Stimulated activated naive B cell treated with anti-CD40 and anti-IgM and Interleukin-4, amounts not matched to agents 10 μg/mL and 1 μg/mL and 100 μg/mL, for 72 hours (primary cell): ENCODE measurements around the gene PARL.

ENCODE experiments used
- ATAC-seq, 2 donors: fragments of 150-1000 bp; cut with Tn5 transposase; replicated peaks; 2 replicates each; pipeline ENCODE4 v1.10.0; 2021; ENCODE audit warnings: moderate library complexity in 1 of 2
- DNase-seq: peaks from one replicate; pipeline ENCODE4 v3.0.0; 2021
- H3K27ac Mint-ChIP-seq: one replicate; pipeline ENCODE4 v1.8.0; 2022; ENCODE audit warnings: mild to moderate bottlenecking, mixed read lengths
- H3K27me3 Mint-ChIP-seq, 2 donors: one replicate each; pipeline ENCODE4 v1.8.0; 2022; ENCODE audit warnings: mixed read lengths in 2 of 2
- H3K36me3 Mint-ChIP-seq, 2 donors: one replicate each; pipeline ENCODE4 v1.8.0; 2022; ENCODE audit warnings: mixed read lengths in 2 of 2, mild to moderate bottlenecking in 1 of 2
- H3K4me1 Mint-ChIP-seq, 2 donors: one replicate each; pipeline ENCODE4 v1.8.0; 2022; ENCODE audit warnings: mixed read lengths in 2 of 2, mild to moderate bottlenecking in 1 of 2
- H3K4me3 Mint-ChIP-seq, 2 donors: one replicate each; pipeline ENCODE4 v1.8.0; 2022; ENCODE audit warnings: mild to moderate bottlenecking in 2 of 2, mixed read lengths in 2 of 2, moderate library complexity in 1 of 2
- H3K9me3 Mint-ChIP-seq, 2 donors: one replicate each; pipeline ENCODE4 v1.8.0; 2022; ENCODE audit warnings: mixed read lengths in 2 of 2, mild to moderate bottlenecking in 1 of 2

Gene PARL

DNA sequence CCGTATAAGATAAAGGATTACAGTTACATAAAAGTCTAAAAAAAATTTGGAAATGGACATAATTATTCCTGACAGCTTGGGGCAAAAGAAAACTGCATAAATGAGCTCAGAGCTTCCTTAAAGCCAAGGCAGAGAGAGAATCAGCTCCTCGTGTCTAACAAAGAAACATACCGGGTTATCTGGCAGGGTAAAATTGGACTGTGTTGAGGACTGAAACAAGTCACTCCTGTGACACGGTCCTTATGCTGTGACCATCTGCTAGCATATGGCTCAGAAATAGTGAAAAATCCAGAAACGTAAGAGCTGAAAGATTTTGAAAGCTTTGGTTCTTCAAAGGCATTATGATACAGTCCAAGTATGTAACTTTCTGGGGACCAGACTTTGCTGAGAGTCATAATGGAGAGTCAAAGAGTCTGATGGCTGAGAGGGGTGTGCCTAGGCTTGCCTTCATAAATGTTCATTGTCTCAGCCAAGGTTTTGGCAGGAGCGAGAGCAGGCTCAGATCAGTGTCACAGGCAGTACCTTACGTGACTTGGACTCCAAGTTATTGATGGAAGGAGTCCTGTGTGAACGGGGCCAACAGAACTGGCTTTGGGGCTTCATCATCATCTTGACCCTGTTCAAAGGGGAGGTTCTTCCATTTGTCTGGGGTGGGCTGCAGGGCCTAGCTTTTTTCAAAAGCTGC is 71.8 kb downstream of the PARL start:
- Mint-ChIP-seq H3K9me3 (no peaks in the 10 kb centered on the region), H3K36me3 (peaks cover 39 to 46% of the 10 kb centered on the region in 2 donors), H3K4me3 (no peak overlapping the region), H3K27ac (no peak overlapping the region), H3K27me3 (no peaks in the 10 kb centered on the region), H3K4me1 (no peaks in the 10 kb centered on the region)
- DNase-seq, result no peak
- ATAC-seq, result no peak

DNA sequence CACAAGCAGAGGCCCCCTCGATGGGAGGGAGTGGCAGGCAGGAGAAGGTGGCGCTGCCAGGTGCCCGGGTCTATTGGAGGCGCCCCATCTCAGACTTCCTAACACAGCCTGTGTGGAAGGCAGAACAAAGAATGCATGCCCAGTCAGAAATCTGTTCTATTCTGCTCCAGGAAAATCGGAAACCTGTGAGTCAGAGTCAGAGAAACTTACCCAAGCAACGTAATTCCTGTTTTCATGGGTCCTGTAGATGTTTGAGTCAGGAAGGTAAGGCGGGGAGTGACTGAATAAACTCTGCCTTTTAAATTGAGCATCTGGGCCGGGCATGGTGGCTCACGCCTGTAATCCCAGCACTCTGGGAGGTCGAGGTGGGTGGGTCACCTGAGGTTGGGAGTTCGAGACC is 73.0 kb downstream of the PARL start:
- no peak for DNase-seq

DNA sequence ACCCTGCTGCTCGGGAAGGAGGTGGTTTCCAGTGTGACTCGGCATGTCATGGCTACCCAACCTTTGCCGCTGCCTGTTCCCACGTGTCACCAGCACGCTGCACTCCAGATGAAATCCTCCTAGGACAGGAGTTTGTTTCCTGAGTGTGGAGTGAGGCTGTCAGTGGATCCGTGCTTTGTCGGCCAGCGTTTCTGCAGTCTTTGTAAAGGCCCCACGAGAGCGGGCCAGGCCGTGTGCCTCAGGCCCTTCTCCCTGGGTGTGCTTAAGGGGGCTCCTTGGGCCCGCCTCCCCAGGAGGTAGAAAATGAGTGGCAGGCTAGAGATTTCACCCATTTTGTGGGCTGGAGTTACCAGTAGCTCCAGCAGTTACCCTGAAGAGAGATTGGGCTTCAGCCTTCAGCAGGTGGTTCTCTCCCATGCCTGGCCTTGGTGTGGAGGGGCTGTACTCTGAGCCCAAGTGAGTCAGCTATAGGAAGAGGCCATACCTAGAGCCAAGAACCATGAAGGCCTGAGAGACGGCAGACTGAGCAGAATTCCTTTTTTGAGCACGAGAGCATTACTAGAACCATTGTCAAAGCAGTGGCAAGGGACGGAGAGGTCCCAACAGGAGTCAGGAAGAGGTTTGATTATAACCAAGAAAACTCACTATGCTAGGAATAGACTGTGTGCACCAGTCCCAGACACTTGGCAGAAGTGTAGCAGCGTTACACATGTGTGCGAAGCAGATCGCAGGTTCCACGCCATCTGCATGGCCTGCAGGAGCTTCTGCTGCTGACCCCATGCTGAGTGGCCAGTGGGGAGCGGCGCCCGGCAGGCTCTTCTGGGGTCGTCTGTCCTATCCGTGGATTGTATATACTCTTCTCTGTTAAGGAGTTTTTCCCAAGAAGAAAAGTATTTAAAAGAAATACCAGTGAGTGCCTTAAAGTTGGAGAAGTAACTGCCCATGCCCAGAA is 73.8 kb downstream of the PARL start:
- Mint-ChIP-seq H3K9me3 (no peaks in the 10 kb centered on the region), H3K27me3 (no peaks in the 10 kb centered on the region), H3K27ac (no peak overlapping the region), H3K4me3 (no peak overlapping the region), H3K4me1 (peaks cover 0 to 5% of the 10 kb centered on the region in 2 donors), H3K36me3 (peaks cover 30 to 47% of the 10 kb centered on the region in 2 donors)
- DNase-seq, result no peak
- no peak for ATAC-seq

More for the DNA sequence above, 73.0 kb downstream of the PARL start:
- H3K27ac Mint-ChIP-seq, result no peak overlapping the region
- no peaks in the 10 kb centered on the region for H3K27me3 Mint-ChIP-seq
- no peak overlapping the region for H3K4me3 Mint-ChIP-seq
- H3K4me1 Mint-ChIP-seq, result peaks cover 0 to 2% of the 10 kb centered on the region in 2 donors
- H3K36me3 Mint-ChIP-seq, result peaks cover 37 to 52% of the 10 kb centered on the region in 2 donors
- no peaks in the 10 kb centered on the region for H3K9me3 Mint-ChIP-seq
- no peak for ATAC-seq

DNA sequence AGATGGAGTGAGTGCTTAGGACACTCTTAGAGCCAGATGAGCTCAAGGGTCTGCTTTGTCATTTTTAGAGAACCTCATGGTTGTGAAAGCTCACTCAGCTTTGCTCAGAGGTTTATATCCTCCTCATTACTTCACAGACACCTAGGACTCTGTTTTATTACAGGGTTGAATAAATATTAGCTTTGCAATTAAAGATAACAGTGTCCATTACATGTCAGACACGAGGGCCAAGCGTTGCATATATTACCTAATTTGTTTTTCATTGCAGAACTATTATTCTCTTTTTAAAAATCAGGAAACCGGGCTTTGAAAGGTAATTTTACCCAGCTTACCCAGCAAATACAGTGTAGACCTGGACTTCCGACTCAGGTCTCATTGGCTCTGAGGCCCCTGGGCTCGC is 75.4 kb downstream of the PARL start:
- H3K27me3 Mint-ChIP-seq, result no peaks in the 10 kb centered on the region
- peaks cover 30 to 46% of the 10 kb centered on the region in 2 donors for H3K36me3 Mint-ChIP-seq
- H3K9me3 Mint-ChIP-seq, result no peaks in the 10 kb centered on the region
- H3K4me3 Mint-ChIP-seq, result no peak overlapping the region
- DNase-seq (no peak), ATAC-seq (no peak)
- H3K27ac Mint-ChIP-seq, result no peak overlapping the region
- H3K4me1 Mint-ChIP-seq, result peaks cover 0 to 5% of the 10 kb centered on the region in 2 donors

DNA sequence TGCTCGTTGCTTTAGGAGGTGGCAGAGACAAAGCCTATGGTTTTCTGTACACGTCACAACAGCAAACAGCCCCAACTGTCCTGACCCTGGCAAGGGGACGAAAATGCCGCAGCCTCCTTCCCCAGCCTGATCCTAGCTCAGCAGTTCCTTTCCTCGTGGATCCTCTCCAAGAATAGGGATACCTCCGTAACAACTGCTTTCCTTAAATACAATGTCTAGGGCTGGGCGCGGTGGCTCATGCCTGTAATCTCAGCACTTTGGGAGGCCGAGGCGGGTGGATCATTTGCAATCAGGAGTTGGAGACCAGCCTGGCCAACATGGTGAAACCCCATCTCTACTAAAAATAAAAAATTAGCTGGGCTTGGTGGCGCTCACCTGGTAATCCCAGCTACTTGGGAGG is 76.3 kb downstream of the PARL start:
- H3K4me3 Mint-ChIP-seq, result no peak overlapping the region
- peaks cover 0 to 5% of the 10 kb centered on the region in 2 donors for H3K4me1 Mint-ChIP-seq
- DNase-seq, result no peak
- peak overlapping the region; percentile 31 for H3K27ac Mint-ChIP-seq
- H3K27me3 Mint-ChIP-seq, result no peaks in the 10 kb centered on the region
- ATAC-seq, result no peak
- H3K36me3 Mint-ChIP-seq, result peaks cover 35 to 53% of the 10 kb centered on the region in 2 donors
- no peaks in the 10 kb centered on the region for H3K9me3 Mint-ChIP-seq

DNA sequence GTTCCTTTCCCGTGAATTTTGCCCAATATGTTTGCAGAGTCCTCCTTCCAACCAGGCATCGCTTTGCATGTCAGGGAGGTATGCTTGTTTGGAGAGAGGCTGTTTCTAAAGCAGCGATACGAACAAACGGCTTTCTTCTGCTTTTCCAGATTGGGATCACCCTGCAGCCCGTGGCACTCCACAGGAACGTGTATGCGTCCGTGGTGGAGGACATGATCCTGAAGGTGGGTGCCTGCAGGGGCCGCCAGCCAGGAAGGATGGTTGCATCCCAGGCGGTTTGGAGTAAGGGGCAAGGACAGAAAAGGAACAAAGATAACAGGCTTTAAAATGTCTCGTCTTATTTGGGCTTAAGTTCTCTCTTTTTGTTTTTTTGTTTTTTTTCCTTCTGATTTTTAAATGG is 76.8 kb downstream of the PARL start:
- Mint-ChIP-seq H3K9me3 (no peaks in the 10 kb centered on the region), H3K27ac (peak overlapping the region; percentile 31), H3K36me3 (peaks cover 34 to 57% of the 10 kb centered on the region in 2 donors)

DNA sequence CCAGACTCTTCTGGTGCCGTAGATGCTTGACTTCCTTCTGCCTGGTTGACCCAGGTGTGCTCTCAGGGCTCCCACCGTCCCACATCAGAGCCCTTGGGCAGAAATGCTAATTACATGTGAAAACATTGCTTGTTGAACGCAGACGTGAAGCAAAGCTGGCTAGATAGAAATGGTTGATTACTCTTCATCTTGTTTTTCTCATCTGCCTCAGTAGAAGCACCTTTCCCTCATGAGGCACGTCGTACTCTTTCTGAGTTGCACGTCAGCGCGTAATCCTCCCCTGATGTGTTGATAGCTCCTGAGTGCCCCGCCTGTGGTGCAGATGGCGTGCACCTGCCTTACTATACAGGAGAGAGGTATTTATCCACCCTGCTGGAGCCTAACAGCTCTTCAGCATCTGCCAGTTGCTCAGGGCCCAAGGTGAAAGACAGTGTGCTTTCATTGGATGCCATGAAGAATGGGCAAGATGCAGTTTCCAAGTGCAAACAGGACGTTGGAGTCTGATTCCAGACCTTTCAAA is 77.4 kb downstream of the PARL start:
- peaks cover 34 to 55% of the 10 kb centered on the region in 2 donors for H3K36me3 Mint-ChIP-seq

More for the DNA sequence above, 76.8 kb downstream of the PARL start:
- H3K4me3 Mint-ChIP-seq, result no peak overlapping the region
- H3K4me1 Mint-ChIP-seq, result peaks cover 0 to 5% of the 10 kb centered on the region in 2 donors
- no peaks in the 10 kb centered on the region for H3K27me3 Mint-ChIP-seq
- ATAC-seq (no peak), DNase-seq (no peak)

DNA sequence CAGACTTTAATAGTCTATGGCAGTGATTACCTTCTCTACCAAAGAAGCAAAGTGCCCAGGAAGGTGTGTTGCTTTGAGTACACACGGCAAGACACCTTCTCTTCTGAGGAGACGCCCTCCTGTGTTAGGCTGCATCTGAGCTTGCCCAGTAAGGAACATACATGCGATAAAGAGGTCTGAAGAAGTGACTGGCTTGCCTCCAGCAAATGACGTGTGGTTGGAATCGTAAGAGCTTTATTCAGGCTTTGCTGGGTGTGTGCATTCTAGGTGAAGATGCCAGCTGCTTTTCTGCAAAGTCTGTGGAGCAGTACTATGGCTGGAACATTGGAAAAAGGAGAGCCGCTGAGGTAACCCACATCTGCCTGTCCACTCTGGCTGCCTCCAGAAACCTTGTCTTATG is 81.7 kb downstream of the PARL start:
- no peaks in the 10 kb centered on the region for H3K9me3 Mint-ChIP-seq
- H3K36me3 Mint-ChIP-seq, result peaks cover 46 to 61% of the 10 kb centered on the region in 2 donors
- H3K27me3 Mint-ChIP-seq, result no peaks in the 10 kb centered on the region
- no peak for ATAC-seq
- H3K27ac Mint-ChIP-seq, result no peak overlapping the region
- no peak for DNase-seq
- no peak overlapping the region for H3K4me3 Mint-ChIP-seq
- H3K4me1 Mint-ChIP-seq, result peaks cover 0 to 5% of the 10 kb centered on the region in 2 donors

More for the DNA sequence above, 77.4 kb downstream of the PARL start:
- no peak overlapping the region for H3K4me3 Mint-ChIP-seq
- DNase-seq (no peak), ATAC-seq (no peak)
- H3K27ac Mint-ChIP-seq, result no peak overlapping the region
- H3K27me3 Mint-ChIP-seq, result no peaks in the 10 kb centered on the region
- peaks cover 0 to 5% of the 10 kb centered on the region in 2 donors for H3K4me1 Mint-ChIP-seq
- no peaks in the 10 kb centered on the region for H3K9me3 Mint-ChIP-seq

DNA sequence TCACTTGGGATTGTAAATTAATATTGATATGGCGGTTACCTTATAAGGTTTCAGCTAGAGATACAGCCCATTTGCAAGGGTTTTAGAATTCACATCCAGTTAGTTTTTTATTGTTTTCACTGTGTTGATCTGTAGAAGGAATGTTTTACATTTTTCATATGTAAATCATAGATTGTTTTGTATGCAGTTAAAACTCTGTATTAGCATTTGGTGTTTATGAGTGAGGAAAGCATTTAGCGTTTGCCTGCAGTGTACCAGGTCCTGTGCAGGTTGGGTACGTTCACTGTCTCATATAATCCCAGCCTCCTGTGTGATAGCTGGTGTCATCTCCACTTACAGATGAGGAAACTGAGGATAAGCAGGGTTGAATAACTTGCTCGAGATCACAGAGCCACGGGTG is 83.1 kb downstream of the PARL start:
- ATAC-seq (no peak), DNase-seq (no peak)
- H3K27me3 Mint-ChIP-seq, result no peaks in the 10 kb centered on the region
- H3K9me3 Mint-ChIP-seq, result no peaks in the 10 kb centered on the region
- H3K4me1 Mint-ChIP-seq, result peaks cover 0 to 2% of the 10 kb centered on the region in 2 donors
- no peak overlapping the region for H3K27ac Mint-ChIP-seq
- H3K36me3 Mint-ChIP-seq, result peaks cover 44 to 55% of the 10 kb centered on the region in 2 donors
- no peak overlapping the region for H3K4me3 Mint-ChIP-seq

DNA sequence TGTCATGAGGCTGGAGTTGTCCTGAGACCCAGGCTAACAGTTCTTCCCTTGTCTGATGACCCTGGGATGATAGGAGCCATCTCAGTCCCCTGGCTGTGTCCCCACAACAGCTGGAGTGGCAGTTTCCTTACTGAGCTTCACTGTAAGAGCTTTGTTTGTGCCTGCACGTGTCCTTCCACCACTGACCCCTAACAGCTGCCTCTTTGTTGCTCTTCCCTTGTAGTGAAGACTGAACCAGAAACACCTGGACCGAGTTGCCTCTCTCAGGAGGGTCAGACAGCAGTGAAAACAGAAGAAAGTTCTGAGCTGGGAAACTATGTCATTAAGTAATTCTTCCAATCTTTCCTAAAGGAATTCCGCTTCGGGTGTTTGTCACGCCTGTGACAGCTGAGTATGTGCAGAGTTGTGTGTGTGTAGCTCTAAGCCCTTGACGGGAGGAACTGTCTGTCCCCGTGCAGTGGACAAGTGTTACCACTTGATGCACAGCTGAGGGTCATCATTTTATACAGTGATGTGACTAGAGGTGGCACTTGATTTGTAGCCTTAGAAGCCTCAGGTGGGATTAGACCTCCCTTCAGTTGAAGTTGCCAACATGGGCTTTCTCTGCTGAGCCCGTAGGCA is 84.3 kb downstream of the PARL start:
- no peak overlapping the region for H3K4me3 Mint-ChIP-seq
- ATAC-seq (no peak), DNase-seq (no peak)
- H3K27me3 Mint-ChIP-seq, result no peaks in the 10 kb centered on the region
- H3K9me3 Mint-ChIP-seq, result no peaks in the 10 kb centered on the region
- H3K4me1 Mint-ChIP-seq, result no peaks in the 10 kb centered on the region
- peaks cover 47 to 58% of the 10 kb centered on the region in 2 donors for H3K36me3 Mint-ChIP-seq
- H3K27ac Mint-ChIP-seq, result no peak overlapping the region

DNA sequence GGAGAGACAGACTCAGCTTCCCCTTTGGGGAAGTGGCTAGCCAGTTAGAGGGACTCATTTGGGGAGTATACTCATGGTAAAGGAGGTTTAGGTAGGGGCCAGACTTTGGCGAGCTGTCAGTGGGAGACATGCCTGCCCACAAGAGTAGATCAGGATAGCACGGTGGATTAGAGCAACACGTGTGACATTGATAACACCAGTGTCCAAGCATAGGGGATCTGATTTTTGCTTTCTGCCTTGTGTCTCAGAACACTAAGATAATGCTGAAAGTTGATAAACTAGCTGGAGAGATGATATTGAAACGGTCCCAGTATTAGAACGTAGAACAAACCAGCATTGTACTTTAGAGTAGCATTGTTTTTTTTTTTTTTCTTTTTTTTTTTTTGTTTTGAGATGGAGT is 85.2 kb downstream of the PARL start:
- Mint-ChIP-seq H3K27ac (no peak overlapping the region), H3K27me3 (no peaks in the 10 kb centered on the region), H3K9me3 (no peaks in the 10 kb centered on the region), H3K36me3 (peaks cover 44 to 55% of the 10 kb centered on the region in 2 donors), H3K4me3 (no peak overlapping the region), H3K4me1 (no peaks in the 10 kb centered on the region)
- no peak for DNase-seq
- ATAC-seq, result no peak

DNA sequence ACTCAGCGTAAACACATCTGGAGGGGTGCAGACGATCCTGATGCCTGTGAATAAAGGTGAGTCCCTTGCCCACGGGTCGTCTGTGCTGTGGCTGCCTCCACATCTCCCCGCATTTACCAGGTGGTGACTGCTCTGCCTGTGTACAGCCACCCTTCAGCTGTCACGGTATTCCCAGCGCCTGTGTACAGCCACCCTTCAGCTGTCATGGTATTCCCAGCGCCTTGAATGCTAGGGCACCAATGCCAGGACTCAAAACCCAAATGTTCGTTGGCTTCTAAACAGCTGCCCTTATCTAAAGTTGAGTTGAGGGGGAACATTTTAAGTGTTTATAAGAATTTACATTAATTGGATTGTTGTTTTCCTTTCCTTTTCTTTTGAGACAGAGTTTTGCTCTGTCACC is 86.7 kb downstream of the PARL start:
- ATAC-seq (no peak), DNase-seq (no peak)
- no peak overlapping the region for H3K27ac Mint-ChIP-seq
- H3K4me1 Mint-ChIP-seq, result no peaks in the 10 kb centered on the region
- H3K27me3 Mint-ChIP-seq, result no peaks in the 10 kb centered on the region
- H3K36me3 Mint-ChIP-seq, result peaks cover 47 to 52% of the 10 kb centered on the region in 2 donors
- no peaks in the 10 kb centered on the region for H3K9me3 Mint-ChIP-seq
- no peak overlapping the region for H3K4me3 Mint-ChIP-seq

DNA sequence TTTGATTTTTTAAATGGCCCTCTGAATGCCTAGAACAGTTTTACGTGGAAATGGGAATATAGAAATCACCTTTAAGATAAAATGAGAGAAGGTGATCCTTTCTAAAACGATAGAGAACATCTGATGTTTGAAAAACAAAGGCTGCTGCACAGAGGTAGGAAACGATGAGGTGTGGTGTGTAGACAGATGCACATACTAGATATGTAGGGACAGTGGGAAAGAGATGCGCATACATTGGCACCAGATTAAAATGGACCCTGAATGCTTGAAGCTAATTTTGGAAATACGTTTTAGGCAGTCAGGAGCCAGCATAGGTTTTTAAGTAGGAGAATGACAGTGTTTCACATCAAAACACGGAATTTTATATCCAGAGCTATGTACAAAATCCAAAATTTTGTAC is 88.3 kb downstream of the PARL start:
- Mint-ChIP-seq H3K27ac (no peak overlapping the region), H3K4me3 (no peak overlapping the region), H3K27me3 (no peaks in the 10 kb centered on the region), H3K9me3 (no peaks in the 10 kb centered on the region), H3K4me1 (no peaks in the 10 kb centered on the region), H3K36me3 (peaks cover 40 to 48% of the 10 kb centered on the region in 2 donors)
- ATAC-seq (no peak), DNase-seq (no peak)

DNA sequence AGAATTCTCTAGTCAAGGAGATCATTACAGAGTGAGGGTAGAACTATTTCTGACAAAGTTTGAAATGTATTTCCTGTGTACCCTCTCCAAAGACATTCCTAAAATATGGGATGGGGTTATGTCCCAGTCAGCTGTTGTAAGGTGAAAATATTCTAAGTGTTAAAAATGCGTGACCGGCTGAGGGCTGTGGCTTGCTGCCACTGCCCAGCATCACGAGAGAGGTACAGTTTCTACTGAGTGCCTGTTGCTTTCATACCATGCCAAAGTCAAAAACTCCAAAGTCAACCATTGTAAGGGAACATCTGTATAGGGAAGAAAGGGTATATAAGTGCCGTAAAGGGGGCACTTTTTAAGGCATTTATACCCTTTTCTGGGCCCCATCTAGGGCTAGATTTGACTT is 90.2 kb downstream of the PARL start:
- H3K4me1 Mint-ChIP-seq, result no peaks in the 10 kb centered on the region
- DNase-seq, result no peak
- no peaks in the 10 kb centered on the region for H3K27me3 Mint-ChIP-seq
- no peak overlapping the region for H3K4me3 Mint-ChIP-seq
- H3K27ac Mint-ChIP-seq, result no peak overlapping the region
- H3K36me3 Mint-ChIP-seq, result peaks cover 49 to 55% of the 10 kb centered on the region in 2 donors
- no peak for ATAC-seq
- H3K9me3 Mint-ChIP-seq, result no peaks in the 10 kb centered on the region
